Measurements from ENCODE around the gene RIMKLA.
A peak's percentile ranks its signal among the peaks of the same experiment; 100 is the strongest.

The RIMKLA gene

GRCh38 chr1:42380586-42381279, at the start of gene RIMKLA:
Gene RIMKLA (plus strand): TSS chr1:42380792. CDS start chr1:42380935, 143 bp downstream.
- DNase-seq = peak; percentile 62

GRCh38 chr1:42332877-42333276, 47.7 kb upstream of the RIMKLA start:
- peak; percentile 21 for DNase-seq

GRCh38 chr1:42333662-42334239, 46.8 kb upstream of the RIMKLA start:
- peak; percentile 28 for DNase-seq

DNA sequence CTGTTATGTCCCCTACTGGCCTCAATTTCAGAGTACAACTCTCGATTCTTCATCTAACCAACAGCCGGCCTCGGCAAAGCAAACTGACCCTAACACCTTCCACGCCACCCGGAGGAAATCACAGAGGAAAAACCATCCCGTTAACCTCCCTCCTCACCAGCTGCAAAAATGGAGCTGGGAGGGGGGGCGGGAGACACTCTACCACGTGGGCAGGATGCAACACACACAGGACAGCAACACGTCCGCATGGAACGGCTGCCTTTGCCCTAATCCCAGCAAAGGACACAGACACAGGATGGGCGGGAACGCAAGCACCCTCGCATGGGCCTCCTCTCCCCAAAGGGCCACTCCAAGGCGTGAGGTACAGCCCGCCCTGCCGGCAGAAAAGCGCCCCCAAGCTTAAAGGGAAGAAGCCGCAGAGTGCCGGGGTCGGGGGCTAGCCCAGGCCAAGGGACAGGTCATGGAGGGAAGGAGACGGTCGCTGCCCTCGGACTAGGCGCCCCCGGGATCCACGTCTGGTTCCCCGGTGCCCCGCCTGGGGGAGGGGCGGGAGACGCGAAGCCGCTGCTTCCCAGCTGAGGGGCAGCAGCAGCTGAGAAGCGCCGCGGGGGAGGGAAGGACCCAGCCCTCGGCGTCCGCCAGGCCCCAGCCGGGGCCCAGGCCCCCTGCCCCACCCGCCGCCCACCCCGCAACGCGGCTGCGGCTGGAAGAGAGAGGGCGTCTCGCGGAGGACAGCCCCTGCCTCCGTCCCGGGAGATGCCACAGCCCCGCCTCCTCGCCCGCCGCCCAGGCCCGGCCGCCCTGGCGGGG, 46.1 kb upstream of the RIMKLA start:
- DNase-seq = peak; percentile 58

- DNase-seq = peak; percentile 93
These were observed 45.4 kb upstream of the RIMKLA start, which contains the start of gene FOXJ3 for GRCh38 chr1:42335050-42335808. Gene FOXJ3 (minus strand): TSS chr1:42335235. CDS start chr1:42311093, 24,142 bp downstream.

GRCh38 chr1:42335809-42336518, 44.6 kb upstream of the RIMKLA start:
- DNase-seq = peak; percentile 32

DNA sequence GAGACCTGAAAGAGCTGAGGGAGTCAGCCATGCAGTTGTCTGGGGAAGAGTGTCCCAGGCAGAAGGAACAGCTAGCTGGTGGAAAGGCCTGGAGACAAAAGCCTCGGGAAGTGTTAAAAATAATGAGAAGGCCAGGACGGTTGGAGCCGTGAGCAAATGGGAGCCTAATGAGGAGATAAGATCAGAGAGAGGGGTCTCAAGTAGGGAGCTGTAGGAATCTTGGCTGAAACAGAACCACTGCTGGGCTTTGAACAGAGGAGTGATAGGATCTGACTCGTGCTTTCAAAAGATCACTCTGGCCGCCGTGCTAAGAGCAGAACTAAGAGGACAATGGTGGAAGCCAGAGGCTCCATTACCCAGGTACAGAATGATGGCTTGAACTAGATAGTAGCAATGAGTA, 43.6 kb upstream of the RIMKLA start:
- DNase-seq = no peak

DNA sequence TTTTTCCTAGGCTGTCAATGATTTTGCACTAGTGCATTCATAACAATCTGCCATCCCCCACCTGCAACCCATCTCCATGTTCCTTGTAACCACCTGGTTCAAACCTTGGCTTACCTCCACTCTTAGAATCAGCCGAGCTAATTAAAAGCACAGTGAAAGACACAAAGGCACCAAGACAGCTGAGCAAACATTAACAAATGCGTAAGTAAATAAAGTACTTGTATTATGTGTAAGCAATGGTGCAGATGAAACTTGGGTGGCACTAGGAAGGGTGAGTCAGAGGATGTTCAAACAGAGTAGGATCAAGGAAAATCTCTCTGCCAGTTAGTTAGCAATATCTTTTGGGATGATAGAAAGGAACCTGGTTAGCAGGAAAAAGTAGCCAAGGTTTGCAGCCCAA, 40.5 kb upstream of the RIMKLA start:
- DNase-seq = no peak

GRCh38 chr1:42340901-42341300, 39.7 kb upstream of the RIMKLA start:
- DNase-seq = no peak

DNA sequence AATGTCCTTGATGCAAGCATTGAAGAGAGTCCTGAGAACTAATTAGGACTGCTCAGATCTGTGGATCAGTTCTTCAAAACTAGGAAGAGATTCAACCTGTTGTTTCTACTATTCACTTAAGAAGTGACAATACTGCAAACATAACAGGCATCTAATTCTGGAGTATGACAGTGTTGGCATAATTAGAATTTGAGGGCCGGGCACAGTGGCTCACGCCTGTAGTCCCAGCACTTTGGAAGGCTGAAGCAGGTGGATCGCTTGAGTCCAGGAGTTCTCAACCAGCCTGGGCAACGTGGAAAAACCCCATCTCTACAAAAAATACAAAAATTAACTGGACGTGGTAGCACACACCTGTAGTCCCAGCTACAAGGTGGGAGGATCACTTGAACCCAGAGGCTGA, 37.5 kb upstream of the RIMKLA start:
- DNase-seq = no peak

- no peak for DNase-seq
These were observed 32.1 kb upstream of the RIMKLA start for GRCh38 chr1:42348498-42348897.

- no peak for DNase-seq
These were observed 30.5 kb upstream of the RIMKLA start for GRCh38 chr1:42350086-42350485.

DNA sequence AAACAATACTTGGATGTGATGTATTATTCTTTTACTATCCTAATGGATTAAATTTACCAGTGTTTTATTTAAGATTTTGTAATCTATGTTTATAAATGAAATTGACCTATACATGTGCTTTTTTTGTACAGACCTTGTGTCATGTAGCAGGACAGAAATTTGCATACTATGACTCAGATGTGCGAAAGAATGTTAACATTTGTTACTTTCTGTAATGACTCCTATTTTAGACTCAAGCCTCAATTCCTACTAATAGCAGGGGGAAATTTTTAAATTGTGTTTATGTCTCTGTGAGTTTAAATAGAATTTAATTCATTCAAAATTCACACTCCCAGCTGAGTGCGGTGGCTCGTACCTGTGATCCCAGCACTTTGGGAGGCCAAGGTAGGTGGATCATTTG, 21.8 kb upstream of the RIMKLA start:
- no peak for DNase-seq

- no peak for DNase-seq
These were observed 21.1 kb upstream of the RIMKLA start for GRCh38 chr1:42359466-42359865.

GRCh38 chr1:42364089-42364488, 16.5 kb upstream of the RIMKLA start:
- DNase-seq = no peak

GRCh38 chr1:42364542-42364941, 16.1 kb upstream of the RIMKLA start:
- peak; percentile 7 for DNase-seq

GRCh38 chr1:42365118-42365517, 15.5 kb upstream of the RIMKLA start:
- no peak for DNase-seq

GRCh38 chr1:42368096-42368795, 12.3 kb upstream of the RIMKLA start:
- no peak for DNase-seq

- DNase-seq = no peak
These were observed 11.1 kb upstream of the RIMKLA start for GRCh38 chr1:42369471-42369870.

GRCh38 chr1:42370876-42371549, 9.6 kb upstream of the RIMKLA start:
- no peak for DNase-seq

DNA sequence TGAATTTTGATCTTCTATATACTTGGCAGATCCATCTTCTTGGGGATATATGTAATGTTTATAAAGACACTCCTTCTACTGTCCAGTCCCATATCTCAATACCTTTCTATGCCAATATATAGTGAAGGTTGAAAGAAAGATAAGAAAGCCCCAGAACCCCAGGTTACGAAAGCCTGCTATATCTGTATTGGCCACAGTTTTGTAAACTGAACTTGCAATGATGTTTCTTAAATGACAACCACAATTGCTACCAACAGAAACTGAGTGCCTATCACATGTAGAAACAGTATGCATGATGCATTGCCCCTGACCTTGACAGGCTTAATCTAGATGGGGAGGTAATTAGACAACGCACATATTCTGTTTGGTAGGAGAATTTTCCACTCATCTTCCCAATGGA, 7.8 kb upstream of the RIMKLA start:
- DNase-seq = peak; percentile 57
